ENCODE results near the gene KCNS1. TPM values are rescaled to one million over a fixed set of nuclear protein-coding genes. Genes with fewer than 3 reads are reported as not detected.

The KCNS1 gene
- total RNA-seq, 2 donors from 2014 or later: 0.33 to 0.39 TPM

DNA sequence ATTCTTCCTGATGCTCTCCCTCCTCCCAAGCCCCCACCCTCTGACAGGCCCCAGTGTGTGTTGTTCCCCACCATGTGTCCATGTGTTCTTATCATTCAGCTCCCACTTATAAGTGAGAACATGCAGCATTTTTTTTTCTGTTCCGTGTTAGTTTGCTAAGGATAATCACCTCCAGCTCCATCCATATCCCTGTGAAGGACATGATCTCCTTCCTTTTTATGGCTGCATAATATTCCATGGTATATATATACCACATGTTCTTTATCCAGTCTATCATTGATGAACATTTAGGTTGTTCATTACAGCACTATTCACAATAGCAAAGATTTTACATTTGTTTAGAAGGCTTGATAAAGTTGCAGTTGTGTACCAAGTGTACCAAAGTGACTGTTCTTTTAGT, 57.9 kb downstream of the KCNS1 start:
- H3K9me3 ChIP-seq: no peaks in the 10 kb centered on the region
- H3K36me3 ChIP-seq: no peaks in the 10 kb centered on the region
- H3K27ac ChIP-seq: no peak overlapping the region
- no peak for DNase-seq (ENCODE audit: low spot score)
- H3K4me1 ChIP-seq: peaks cover 0 to 6% of the 10 kb centered on the region in 2 donors
- no peaks in the 10 kb centered on the region for H3K27me3 ChIP-seq
- TF ChIP-seq, protein P1, sequence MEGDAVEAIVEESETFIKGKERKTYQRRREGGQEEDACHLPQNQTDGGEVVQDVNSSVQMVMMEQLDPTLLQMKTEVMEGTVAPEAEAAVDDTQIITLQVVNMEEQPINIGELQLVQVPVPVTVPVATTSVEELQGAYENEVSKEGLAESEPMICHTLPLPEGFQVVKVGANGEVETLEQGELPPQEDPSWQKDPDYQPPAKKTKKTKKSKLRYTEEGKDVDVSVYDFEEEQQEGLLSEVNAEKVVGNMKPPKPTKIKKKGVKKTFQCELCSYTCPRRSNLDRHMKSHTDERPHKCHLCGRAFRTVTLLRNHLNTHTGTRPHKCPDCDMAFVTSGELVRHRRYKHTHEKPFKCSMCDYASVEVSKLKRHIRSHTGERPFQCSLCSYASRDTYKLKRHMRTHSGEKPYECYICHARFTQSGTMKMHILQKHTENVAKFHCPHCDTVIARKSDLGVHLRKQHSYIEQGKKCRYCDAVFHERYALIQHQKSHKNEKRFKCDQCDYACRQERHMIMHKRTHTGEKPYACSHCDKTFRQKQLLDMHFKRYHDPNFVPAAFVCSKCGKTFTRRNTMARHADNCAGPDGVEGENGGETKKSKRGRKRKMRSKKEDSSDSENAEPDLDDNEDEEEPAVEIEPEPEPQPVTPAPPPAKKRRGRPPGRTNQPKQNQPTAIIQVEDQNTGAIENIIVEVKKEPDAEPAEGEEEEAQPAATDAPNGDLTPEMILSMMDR (IDR thresholded peaks at IDR 0.05): no peak
- H3K4me3 ChIP-seq: no peak overlapping the region

Other genes with a start within 250 kb of the KCNS1 start
- 10 to 100 TPM; 75.9 to 78.5 TPM for gene YWHAB, start 215.4 kb downstream of the KCNS1 start, total RNA-seq
- gene PABPC1L, start 191.1 kb downstream of the KCNS1 start, total RNA-seq: 1 to 10 TPM; 1.5 to 2.3 TPM
- gene TOMM34, start 140.7 kb downstream of the KCNS1 start, total RNA-seq: 10 to 100 TPM; 10.6 to 17.0 TPM
- 10 to 100 TPM in 1 of 2 donors, 1 to 10 TPM in 1; 7.3 to 12.6 TPM for gene STK4, start 134.6 kb downstream of the KCNS1 start, total RNA-seq
- not detected for gene WFDC5, start 14.0 kb upstream of the KCNS1 start, total RNA-seq
- gene WFDC12, start 23.3 kb upstream of the KCNS1 start, total RNA-seq: not detected
- not detected for gene PI3, start 73.8 kb upstream of the KCNS1 start, total RNA-seq
- not detected for gene SEMG1, start 105.9 kb upstream of the KCNS1 start, total RNA-seq
- gene SEMG2, start 120.2 kb upstream of the KCNS1 start, total RNA-seq: not detected
- 100 to 1,000 TPM in 1 of 2 donors, 10 to 100 TPM in 1; 57.3 to 306 TPM for gene SLPI, start 153.4 kb upstream of the KCNS1 start, total RNA-seq
- gene RBPJL, start 205.7 kb upstream of the KCNS1 start, total RNA-seq: not detected
- gene MATN4, start 207.2 kb upstream of the KCNS1 start, total RNA-seq: not detected
- 10 to 100 TPM; 71.4 to 95.2 TPM for gene SDC4, start 247.3 kb upstream of the KCNS1 start, total RNA-seq